Measurements from ENCODE around the gene RAMAC.

RAMAC gene

DNA sequence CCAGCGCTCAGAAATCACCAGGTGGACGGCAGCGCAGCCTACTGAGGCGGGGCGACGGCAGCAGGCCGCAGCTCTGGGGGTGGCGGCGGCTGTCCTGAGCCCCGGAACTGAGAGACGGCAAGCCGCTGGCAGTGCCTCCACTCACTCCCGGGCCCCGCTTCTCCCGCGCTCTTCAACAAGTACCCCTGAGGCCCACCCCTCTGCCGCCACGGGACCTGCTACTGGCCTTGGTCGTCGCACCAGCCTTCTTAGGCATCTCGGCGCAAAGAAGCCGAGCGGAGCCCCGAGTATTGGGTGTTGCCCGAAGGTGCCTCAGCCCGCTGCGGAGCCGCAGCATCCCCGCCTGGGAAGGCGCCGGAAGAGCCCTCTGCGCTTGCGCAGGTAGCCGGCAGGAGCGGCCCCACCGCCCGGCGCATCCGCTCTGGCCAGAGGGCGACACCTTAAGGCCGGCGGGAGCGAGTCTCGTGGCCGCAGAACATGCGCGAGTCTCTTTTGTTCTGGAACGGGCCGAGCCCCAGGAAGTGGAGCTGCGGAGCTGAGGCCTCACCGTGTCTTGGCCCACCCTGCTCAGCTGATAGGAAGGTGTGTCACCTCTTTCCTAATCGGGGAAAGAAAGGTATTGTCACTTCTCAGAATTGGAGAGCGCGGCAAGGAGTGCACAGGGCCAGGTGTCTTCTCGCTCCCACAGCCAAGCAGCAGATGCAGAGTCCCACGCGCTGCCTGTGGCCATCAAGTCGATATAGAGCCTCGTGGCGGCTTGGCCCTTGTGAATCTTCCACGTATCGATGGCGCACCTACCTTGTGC lies 25.5 kb downstream of the RAMAC start, which contains the start of gene C15orf40:
TSS of gene C15orf40 (minus strand) at position 369 of the 805 bp plus-strand sequence. CDS start at position 337, 32 bp downstream.
- WGBS, 2 donors (ENCODE audit: extremely low coverage in 2 of 2, insufficient read length in 2 of 2, insufficient replicate concordance in 1 of 2): no CpG with 5 or more reads among the region's 64 CpGs
- Histone ChIP-seq H3K4me1 (ENCODE audit: control insufficient read depth in 2 of 2, insufficient read depth in 1 of 2, low read depth in 1 of 2, low read length in 2 of 2) (peaks cover 7 to 8% of the 10 kb centered on the region in 2 donors), H3K14ac (ENCODE audit: low read length) (peak within 1 kb of the TSS; percentile 89), H3K4me3 (ENCODE audit: low read length in 2 of 2) (peak within 1 kb of the TSS; percentile 91 to 95), H2AFZ (ENCODE audit: low read length) (peak within 1 kb of the TSS; percentile 80), H3K9me3 (replicated peaks in 1 of 2; ENCODE audit: control insufficient read depth in 2 of 2, insufficient read depth in 1 of 2, low read depth in 1 of 2, low read length in 2 of 2) (peaks cover 0 to 8% of the 10 kb centered on the region in 2 donors), H2AK5ac (ENCODE audit: low read depth, low read length) (peak within 1 kb of the TSS; percentile 87), H3K9ac (ENCODE audit: low read depth, low read length, poor library complexity) (peak within 1 kb of the TSS; percentile 97), H2BK120ac (ENCODE audit: low read depth, low read length) (peak within 1 kb of the TSS; percentile 76), H3K23ac (ENCODE audit: low read depth, low read length, poor library complexity) (peak within 1 kb of the TSS; percentile 66), H3K36me3 (replicated peaks in 1 of 2; ENCODE audit: control insufficient read depth in 2 of 2, insufficient read depth in 2 of 2, low read length in 2 of 2) (peaks cover 12 to 46% of the 10 kb centered on the region in 2 donors), H3K79me1 (ENCODE audit: low read depth, low read length) (peaks cover 6% of the 10 kb centered on the region), H3K18ac (ENCODE audit: low read length) (peak within 1 kb of the TSS; percentile 95), H4K8ac (ENCODE audit: low read depth, low read length) (peak within 1 kb of the TSS; percentile 92), H3K27ac (replicated peaks; ENCODE audit: low read length) (peak within 1 kb of the TSS; percentile 43), H3K4ac (ENCODE audit: low read length) (peak within 1 kb of the TSS; percentile 5), H2BK5ac (ENCODE audit: low read length) (peak within 1 kb of the TSS; percentile 14), H2BK12ac (ENCODE audit: low read length) (peak within 1 kb of the TSS; percentile 77), H4K91ac (ENCODE audit: low read depth, low read length, poor library complexity) (peak within 1 kb of the TSS; percentile 96), H2BK15ac (ENCODE audit: low read length) (no peak within 1 kb of the TSS), H3K27me3 (ENCODE audit: control insufficient read depth in 3 of 3, insufficient read depth in 3 of 3, low read depth in 1 of 3, low read length in 3 of 3) (no peaks in the 10 kb centered on the region), H3K4me2 (ENCODE audit: insufficient read depth, low read length, poor library complexity, severe bottlenecking) (peak within 1 kb of the TSS; percentile 73)
- DNase-seq (ENCODE audit: low spot score): peak; percentile 85

- peak overlapping the region; percentile 66 for H3K23ac ChIP-seq (ENCODE audit: low read depth, low read length, poor library complexity)
- no peak overlapping the region for H2BK15ac ChIP-seq (ENCODE audit: low read length)
- H3K79me1 ChIP-seq (ENCODE audit: low read depth, low read length): peaks cover 6% of the 10 kb centered on the region
- H2BK120ac ChIP-seq (ENCODE audit: low read depth, low read length): peak overlapping the region; percentile 6
- no peak overlapping the region for H3K27ac ChIP-seq (replicated peaks; ENCODE audit: low read length)
- peaks cover 0 to 8% of the 10 kb centered on the region in 2 donors for H3K9me3 ChIP-seq (replicated peaks in 1 of 2; ENCODE audit: control insufficient read depth in 2 of 2, insufficient read depth in 1 of 2, low read depth in 1 of 2, low read length in 2 of 2)
- peak overlapping the region; percentile 77 for H2BK12ac ChIP-seq (ENCODE audit: low read length)
- peak overlapping the region; percentile 63 for H2AK5ac ChIP-seq (ENCODE audit: low read depth, low read length)
- peak; percentile 5 for DNase-seq (ENCODE audit: low spot score)
- peak overlapping the region; percentile 92 for H4K8ac ChIP-seq (ENCODE audit: low read depth, low read length)
- H2BK5ac ChIP-seq (ENCODE audit: low read length): peak overlapping the region; percentile 14
- peak overlapping the region; percentile 81 for H3K9ac ChIP-seq (ENCODE audit: low read depth, low read length, poor library complexity)
- H3K4me1 ChIP-seq (ENCODE audit: control insufficient read depth in 2 of 2, insufficient read depth in 1 of 2, low read depth in 1 of 2, low read length in 2 of 2): peaks cover 7 to 8% of the 10 kb centered on the region in 2 donors
- H3K4ac ChIP-seq (ENCODE audit: low read length): peak overlapping the region; percentile 5
- WGBS, 2 donors (ENCODE audit: extremely low coverage in 2 of 2, insufficient read length in 2 of 2, insufficient replicate concordance in 1 of 2): no CpG with 5 or more reads among the region's 9 CpGs
- H3K18ac ChIP-seq (ENCODE audit: low read length): peak overlapping the region; percentile 95
- no peaks in the 10 kb centered on the region for H3K27me3 ChIP-seq (ENCODE audit: control insufficient read depth in 3 of 3, insufficient read depth in 3 of 3, low read depth in 1 of 3, low read length in 3 of 3)
- H3K4me3 ChIP-seq (ENCODE audit: low read length in 2 of 2): peak overlapping the region; percentile 69 to 95
- H3K14ac ChIP-seq (ENCODE audit: low read length): peak overlapping the region; percentile 59
- peak overlapping the region; percentile 80 for H2AFZ ChIP-seq (ENCODE audit: low read length)
- H4K91ac ChIP-seq (ENCODE audit: low read depth, low read length, poor library complexity): peak overlapping the region; percentile 96
- peaks cover 13 to 46% of the 10 kb centered on the region in 2 donors for H3K36me3 ChIP-seq (replicated peaks in 1 of 2; ENCODE audit: control insufficient read depth in 2 of 2, insufficient read depth in 2 of 2, low read length in 2 of 2)
- H3K4me2 ChIP-seq (ENCODE audit: insufficient read depth, low read length, poor library complexity, severe bottlenecking): peak overlapping the region; percentile 34
These were observed 26.0 kb downstream of the RAMAC start for GRCh38 chr15:83012076-83012426.

GRCh38 chr15:83012636-83013035 lies 26.6 kb downstream of the RAMAC start:
- Histone ChIP-seq H2AK5ac (ENCODE audit: low read depth, low read length) (no peak overlapping the region), H3K4me1 (ENCODE audit: control insufficient read depth in 2 of 2, insufficient read depth in 1 of 2, low read depth in 1 of 2, low read length in 2 of 2) (peaks cover 7 to 8% of the 10 kb centered on the region in 2 donors), H3K4ac (ENCODE audit: low read length) (no peak overlapping the region), H2BK120ac (ENCODE audit: low read depth, low read length) (no peak overlapping the region), H3K36me3 (replicated peaks in 1 of 2; ENCODE audit: control insufficient read depth in 2 of 2, insufficient read depth in 2 of 2, low read length in 2 of 2) (peaks cover 12 to 47% of the 10 kb centered on the region in 2 donors), H3K79me1 (ENCODE audit: low read depth, low read length) (peaks cover 6% of the 10 kb centered on the region), H3K27me3 (ENCODE audit: control insufficient read depth in 3 of 3, insufficient read depth in 3 of 3, low read depth in 1 of 3, low read length in 3 of 3) (no peaks in the 10 kb centered on the region), H3K23ac (ENCODE audit: low read depth, low read length, poor library complexity) (no peak overlapping the region), H3K14ac (ENCODE audit: low read length) (no peak overlapping the region), H3K9ac (ENCODE audit: low read depth, low read length, poor library complexity) (no peak overlapping the region), H2BK12ac (ENCODE audit: low read length) (no peak overlapping the region), H4K91ac (ENCODE audit: low read depth, low read length, poor library complexity) (no peak overlapping the region), H2BK15ac (ENCODE audit: low read length) (no peak overlapping the region), H3K9me3 (replicated peaks in 1 of 2; ENCODE audit: control insufficient read depth in 2 of 2, insufficient read depth in 1 of 2, low read depth in 1 of 2, low read length in 2 of 2) (peaks cover 0 to 8% of the 10 kb centered on the region in 2 donors), H2BK5ac (ENCODE audit: low read length) (no peak overlapping the region), H3K27ac (replicated peaks; ENCODE audit: low read length) (no peak overlapping the region), H3K18ac (ENCODE audit: low read length) (no peak overlapping the region), H2AFZ (ENCODE audit: low read length) (no peak overlapping the region), H3K4me2 (ENCODE audit: insufficient read depth, low read length, poor library complexity, severe bottlenecking) (no peak overlapping the region), H3K4me3 (ENCODE audit: low read length in 2 of 2) (no peak overlapping the region), H4K8ac (ENCODE audit: low read depth, low read length) (no peak overlapping the region)
- WGBS, 2 donors (ENCODE audit: extremely low coverage in 2 of 2, insufficient read length in 2 of 2, insufficient replicate concordance in 1 of 2): no CpG with 5 or more reads among the region's 6 CpGs
- no peak for DNase-seq (ENCODE audit: low spot score)

DNA sequence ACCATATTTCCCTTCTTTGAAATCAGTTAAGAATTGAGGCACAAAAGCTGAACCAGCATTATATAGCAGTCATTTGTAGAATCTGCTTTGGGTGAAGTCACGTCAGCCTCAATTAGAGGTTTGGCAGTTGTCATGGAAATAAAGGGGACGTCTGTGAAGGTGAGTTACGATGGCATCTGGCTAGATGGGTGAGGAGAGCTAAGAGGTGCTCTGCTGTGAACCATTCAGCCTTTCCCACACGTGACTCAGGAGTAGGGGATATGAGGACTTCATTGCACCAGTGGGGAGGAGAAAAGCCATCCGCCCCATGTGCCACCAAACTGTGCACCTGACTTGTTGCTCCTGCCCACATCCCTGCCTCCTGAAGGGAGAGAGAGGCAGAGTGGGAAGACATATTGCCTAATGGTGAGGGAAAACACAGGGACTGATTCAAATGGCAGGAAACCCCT lies 28.2 kb downstream of the RAMAC start:
- Histone ChIP-seq H3K4me3 (ENCODE audit: low read length in 2 of 2) (peak overlapping the region in 1 of 2 donors; percentile 59), H2BK120ac (ENCODE audit: low read depth, low read length) (no peak overlapping the region), H3K9ac (ENCODE audit: low read depth, low read length, poor library complexity) (no peak overlapping the region), H2BK5ac (ENCODE audit: low read length) (no peak overlapping the region), H3K27me3 (ENCODE audit: control insufficient read depth in 3 of 3, insufficient read depth in 3 of 3, low read depth in 1 of 3, low read length in 3 of 3) (no peaks in the 10 kb centered on the region), H4K8ac (ENCODE audit: low read depth, low read length) (no peak overlapping the region), H2AK5ac (ENCODE audit: low read depth, low read length) (no peak overlapping the region), H3K4me1 (ENCODE audit: control insufficient read depth in 2 of 2, insufficient read depth in 1 of 2, low read depth in 1 of 2, low read length in 2 of 2) (peaks cover 7 to 8% of the 10 kb centered on the region in 2 donors), H3K36me3 (replicated peaks in 1 of 2; ENCODE audit: control insufficient read depth in 2 of 2, insufficient read depth in 2 of 2, low read length in 2 of 2) (peaks cover 10 to 49% of the 10 kb centered on the region in 2 donors), H4K91ac (ENCODE audit: low read depth, low read length, poor library complexity) (peak overlapping the region; percentile 38), H3K79me1 (ENCODE audit: low read depth, low read length) (peaks cover 8% of the 10 kb centered on the region), H3K14ac (ENCODE audit: low read length) (no peak overlapping the region), H2BK15ac (ENCODE audit: low read length) (no peak overlapping the region), H3K23ac (ENCODE audit: low read depth, low read length, poor library complexity) (no peak overlapping the region), H3K9me3 (replicated peaks in 1 of 2; ENCODE audit: control insufficient read depth in 2 of 2, insufficient read depth in 1 of 2, low read depth in 1 of 2, low read length in 2 of 2) (peaks cover 0 to 8% of the 10 kb centered on the region in 2 donors), H2AFZ (ENCODE audit: low read length) (no peak overlapping the region), H3K27ac (replicated peaks; ENCODE audit: low read length) (no peak overlapping the region), H2BK12ac (ENCODE audit: low read length) (no peak overlapping the region), H3K4me2 (ENCODE audit: insufficient read depth, low read length, poor library complexity, severe bottlenecking) (no peak overlapping the region), H3K4ac (ENCODE audit: low read length) (no peak overlapping the region), H3K18ac (ENCODE audit: low read length) (no peak overlapping the region)
- no peak for DNase-seq (ENCODE audit: low spot score)
- no CpG with 5 or more reads among the region's 5 CpGs for WGBS, 2 donors (ENCODE audit: extremely low coverage in 2 of 2, insufficient read length in 2 of 2, insufficient replicate concordance in 1 of 2)

Measured in neuronal stem cell (in vitro differentiated cells).